ENCODE results near the gene PI4KA.
"Not testable (repeated sequence)": the region's sequence is repeated elsewhere in the genome, so short reads cannot be mapped to it uniquely, and the experiment has no call there.

- not testable (repeated sequence) for TF ChIP-seq CTCF (IDR thresholded peaks at IDR 0.05; ENCODE audit: low read depth, low read length); EZH2phosphoT487 (IDR thresholded peaks at IDR 0.05; ENCODE audit: low read depth)
Observed at GRCh38 chr22:20700347-20700746, 158.3 kb downstream of the PI4KA start.
